MG63 (cell line): ENCODE results near the gene ALDOA. TPM values are rescaled to one million over a fixed set of nuclear protein-coding genes. Genes with fewer than 3 reads are reported as not detected.
"Not testable (repeated sequence)": the region's sequence is repeated elsewhere in the genome, so short reads cannot be mapped to it uniquely, and the experiment has no call there.

Experiments
- DNase-seq: peaks from one replicate; pipeline ENCODE4 v3.0.0-alpha.2; 2020
- H3K27me3 ChIP-seq: fragments of 250-450 bp; sonication (Bioruptor Pico); 2 replicates; pipeline ENCODE4 v1.5.1; 2020; ENCODE audit warnings: mild to moderate bottlenecking, moderate library complexity
- H3K36me3 ChIP-seq: fragments of 250-450 bp; sonication (Bioruptor Pico); 2 replicates; pipeline ENCODE4 v1.5.1; 2020; ENCODE audit warnings: mild to moderate bottlenecking, moderate library complexity
- H3K4me3 ChIP-seq: fragments of 250-450 bp; sonication (Bioruptor Pico); 2 replicates; pipeline ENCODE4 v1.5.1; 2020; ENCODE audit warnings: mild to moderate bottlenecking, moderate library complexity
- H3K9me3 ChIP-seq: fragments of 250-450 bp; sonication (Bioruptor Pico); 2 replicates; pipeline ENCODE4 v1.5.1; 2020; ENCODE audit warnings: mild to moderate bottlenecking, moderate library complexity
- total RNA-seq: library from RNA; depleted of rRNA; stranded (reverse); fragments of >200 nt; shearing (Covaris generic); gene quantifications from 2 replicates; pipeline ENCODE4 v1.2.3, GENCODE V29; 2014; ENCODE audit warnings: low replicate concordance; rRNA removed

The ALDOA gene
- total RNA-seq, 1 experiment from 2014 or later = 911 TPM

GRCh38 chr16:30114833-30115232 is 49.3 kb downstream of the ALDOA start:
- not testable (repeated sequence) for H3K27me3 ChIP-seq, DNase-seq, H3K36me3 ChIP-seq, H3K4me3 ChIP-seq, H3K9me3 ChIP-seq

DNA sequence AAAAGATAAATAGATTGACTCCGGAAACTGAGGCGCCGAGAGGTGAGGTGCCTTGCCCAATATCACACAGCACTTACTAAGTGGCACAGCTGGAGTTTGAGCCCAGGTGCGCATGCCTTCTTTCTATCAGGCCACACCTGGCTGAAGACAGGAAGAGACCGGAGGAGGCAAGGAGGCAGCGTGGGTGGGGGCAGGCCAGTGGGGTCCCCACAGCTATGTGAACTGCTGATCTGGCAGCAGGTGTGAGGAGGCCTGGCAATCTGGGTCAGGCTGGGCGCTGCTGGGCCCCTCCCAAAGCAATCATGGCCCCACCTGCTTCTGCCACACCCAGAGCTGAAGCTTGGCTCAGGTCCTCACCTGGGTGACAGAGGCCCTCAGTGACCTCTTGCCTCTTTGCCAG is 49.7 kb downstream of the ALDOA start:
- H3K4me3 ChIP-seq = no peak overlapping the region
- H3K27me3 ChIP-seq = no peaks in the 10 kb centered on the region
- no peaks in the 10 kb centered on the region for H3K9me3 ChIP-seq
- no peak for DNase-seq
- H3K36me3 ChIP-seq = peaks cover 5% of the 10 kb centered on the region; the same call in 1 of the 2 replicates

DNA sequence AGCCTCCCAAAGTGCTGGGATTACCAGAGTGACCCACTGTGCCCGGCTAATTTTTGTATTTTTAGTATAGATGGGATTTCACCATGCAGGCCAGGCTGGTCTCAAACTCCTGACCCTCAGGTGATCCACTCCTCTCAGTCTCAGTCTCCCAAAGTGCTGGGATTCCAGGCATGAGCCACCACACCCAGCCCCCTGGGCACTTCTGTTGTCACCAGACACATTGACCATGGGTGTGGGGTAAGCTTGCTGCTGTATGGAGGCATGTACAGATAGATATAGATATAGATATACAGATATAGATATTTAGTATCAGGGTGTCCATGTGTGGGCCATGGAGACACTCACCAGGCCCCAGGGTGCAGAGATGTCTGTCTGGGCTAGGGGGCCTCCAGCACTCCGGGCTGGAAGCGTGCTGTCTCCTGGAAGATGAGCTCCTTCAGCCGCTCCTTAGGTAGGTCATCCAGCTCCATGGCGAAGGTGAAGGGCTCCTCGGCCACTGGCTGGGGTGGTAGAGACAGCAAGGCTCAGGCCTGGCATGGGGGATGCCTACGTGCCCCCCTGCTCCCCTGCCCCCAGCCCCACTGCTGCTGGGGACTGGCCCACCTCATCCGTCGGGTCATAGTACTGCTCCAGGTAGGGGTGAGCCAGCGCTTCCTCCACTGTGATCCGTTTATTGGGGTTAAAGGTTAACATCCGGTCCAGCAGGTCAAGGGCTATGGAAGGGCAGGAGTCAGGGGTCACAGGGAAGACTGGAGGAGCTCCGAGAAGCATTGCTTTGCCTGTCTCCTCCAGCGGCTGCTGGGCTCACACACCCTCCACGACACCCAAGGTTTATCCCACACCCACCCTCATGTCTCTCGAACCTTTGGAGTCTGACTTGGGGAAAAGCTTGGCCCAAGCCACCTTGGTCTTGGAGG is 51.0 kb downstream of the ALDOA start:
- peaks cover 5% of the 10 kb centered on the region; the same call in 1 of the 2 replicates for H3K36me3 ChIP-seq

DNA sequence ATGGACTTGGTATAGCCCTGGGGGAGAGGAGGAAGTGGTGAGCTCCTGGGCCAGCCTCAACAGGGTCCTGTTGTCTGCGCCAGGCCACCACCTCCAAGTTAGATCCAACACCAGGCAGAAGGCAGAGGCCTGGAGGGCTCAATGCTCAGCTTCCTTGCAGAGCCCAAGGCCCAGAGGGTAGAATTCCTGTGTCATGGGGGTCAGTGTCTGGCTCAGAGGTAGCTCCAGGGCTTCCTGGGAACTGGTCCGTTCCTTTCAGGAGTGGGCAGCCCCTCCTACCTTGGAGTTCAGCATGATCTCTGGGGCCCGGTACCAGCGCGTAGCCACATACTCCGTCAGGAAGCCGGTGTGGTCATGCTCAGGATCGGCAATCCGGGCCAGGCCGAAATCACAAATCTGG is 52.2 kb downstream of the ALDOA start:
- Histone ChIP-seq H3K27me3 (no peaks in the 10 kb centered on the region), H3K36me3 (no peaks in the 10 kb centered on the region; the same call in 1 of the 2 replicates), H3K4me3 (no peak overlapping the region), H3K9me3 (no peaks in the 10 kb centered on the region)
- DNase-seq = no peak

More for the DNA sequence above, 51.0 kb downstream of the ALDOA start:
- no peak overlapping the region for H3K4me3 ChIP-seq
- DNase-seq = no peak
- H3K27me3 ChIP-seq = no peaks in the 10 kb centered on the region
- H3K9me3 ChIP-seq = no peaks in the 10 kb centered on the region

DNA sequence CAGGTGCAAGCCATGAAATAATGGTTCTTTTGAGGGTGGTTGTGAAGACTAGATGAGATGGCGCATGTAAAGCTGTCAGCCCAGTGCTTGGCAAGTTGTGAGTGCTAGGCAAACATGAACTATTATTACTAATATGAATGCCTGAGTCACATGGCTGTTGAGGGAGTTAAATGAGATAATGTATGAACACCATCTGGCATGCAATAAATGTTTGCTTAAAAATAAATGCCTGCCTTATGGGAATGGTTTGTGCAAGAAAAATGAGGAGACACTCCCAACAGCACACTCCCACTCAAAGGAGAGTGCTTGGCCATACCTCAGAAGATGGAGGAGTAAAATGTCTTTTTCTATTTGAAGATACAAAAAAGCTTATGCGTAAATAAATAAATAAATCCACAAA is 53.9 kb downstream of the ALDOA start:
- no peaks in the 10 kb centered on the region; the same call in 1 of the 2 replicates for H3K36me3 ChIP-seq
- H3K4me3 ChIP-seq = no peak overlapping the region
- no peaks in the 10 kb centered on the region for H3K9me3 ChIP-seq
- no peaks in the 10 kb centered on the region for H3K27me3 ChIP-seq
- DNase-seq = no peak

Other genes with a start within 250 kb of the ALDOA start
- 90.0 and 113 TPM in 2 replicates for gene PAGR1, start 249.6 kb upstream of the ALDOA start, total RNA-seq
- 77.1 and 147 TPM in 2 replicates for gene MVP, start 245.3 kb upstream of the ALDOA start, total RNA-seq
- gene CDIPT, start 202.5 kb upstream of the ALDOA start, total RNA-seq = 64.9 and 78.6 TPM in 2 replicates
- gene SEZ6L2, start 166.2 kb upstream of the ALDOA start, total RNA-seq = 18.0 and 28.5 TPM in 2 replicates
- gene ASPHD1, start 165.3 kb upstream of the ALDOA start, total RNA-seq = 48.3 and 73.0 TPM in 2 replicates
- 5.1 and 7.6 TPM in 2 replicates for gene KCTD13, start 139.5 kb upstream of the ALDOA start, total RNA-seq
- gene TMEM219, start 103.7 kb upstream of the ALDOA start, total RNA-seq = 96.9 and 121 TPM in 2 replicates
- 41.3 and 59.4 TPM in 2 replicates for gene TAOK2, start 91.9 kb upstream of the ALDOA start, total RNA-seq
- 6.5 and 25.9 TPM in 2 replicates for gene HIRIP3, start 70.1 kb upstream of the ALDOA start, total RNA-seq
- gene INO80E, start 69.5 kb upstream of the ALDOA start, total RNA-seq = 97.4 and 290 TPM in 2 replicates
- gene DOC2A, start 54.7 kb upstream of the ALDOA start, total RNA-seq = not detected in 2 replicates
- not detected in 2 replicates for gene C16orf92, start 42.6 kb upstream of the ALDOA start, total RNA-seq
- 0.20 TPM in 1 of 2 replicates, not detected in the other for gene TLCD3B, start 34.5 kb upstream of the ALDOA start, total RNA-seq
- 127 and 193 TPM in 2 replicates for gene PPP4C, start 10.2 kb downstream of the ALDOA start, total RNA-seq
- gene TBX6, start 26.2 kb downstream of the ALDOA start, total RNA-seq = 0.30 TPM in 1 of 2 replicates, not detected in the other
- 1.5 and 13.1 TPM in 2 replicates for gene YPEL3, start 30.5 kb downstream of the ALDOA start, total RNA-seq
- 0.43 TPM in 1 of 2 replicates, not detected in the other for gene GDPD3, start 47.8 kb downstream of the ALDOA start, total RNA-seq
- gene MAPK3, start 57.5 kb downstream of the ALDOA start, total RNA-seq = 13.3 and 20.0 TPM in 2 replicates
- 1.9 and 3.1 TPM in 2 replicates for gene CORO1A, start 117.8 kb downstream of the ALDOA start, total RNA-seq
- 64.7 and 122 TPM in 2 replicates for gene BOLA2B, start 127.9 kb downstream of the ALDOA start, total RNA-seq
- gene SLX1A, start 128.1 kb downstream of the ALDOA start, total RNA-seq = 30.9 and 54.9 TPM in 2 replicates
- gene SULT1A3, start 133.5 kb downstream of the ALDOA start, total RNA-seq = 4.8 and 18.5 TPM in 2 replicates
- 0.89 and 4.2 TPM in 2 replicates for gene NPIPB13, start 182.7 kb downstream of the ALDOA start, total RNA-seq